ENCODE measurements around the gene THRSP. TPM values are rescaled to one million over a fixed set of nuclear protein-coding genes. Genes with fewer than 3 reads are reported as not detected.
"Not testable (repeated sequence)": the region's sequence is repeated elsewhere in the genome, so short reads cannot be mapped to it uniquely, and the experiment has no call there.

Gene THRSP
- total RNA-seq, 1 donor from 2014 or later: not detected

DNA sequence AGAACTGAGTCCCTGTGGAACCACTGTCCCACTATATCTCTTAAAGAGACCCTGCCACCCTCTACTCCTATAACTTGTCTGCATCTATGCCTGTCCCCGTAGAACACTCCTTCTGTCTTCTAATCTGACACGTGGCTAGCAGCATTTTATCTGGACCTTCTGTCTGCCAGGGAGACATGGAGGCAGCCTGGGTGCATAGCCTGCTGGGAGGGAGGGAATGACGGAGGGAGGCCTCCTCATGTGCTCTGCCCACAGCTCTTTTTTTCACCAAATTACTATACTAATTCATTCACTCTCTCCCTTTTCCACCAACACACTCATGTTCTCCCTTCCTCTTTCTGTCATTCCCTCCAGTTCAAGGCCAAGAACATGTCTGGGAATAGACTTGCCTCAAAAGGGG lies 7.6 kb upstream of the THRSP start:
- Histone ChIP-seq H3K27ac (no peak overlapping the region), H3K4me1 (peaks cover 6% of the 10 kb centered on the region), H3K27me3 (no peaks in the 10 kb centered on the region), H3K4me3 (no peak overlapping the region), H3K9me3 (no peaks in the 10 kb centered on the region), H3K36me3 (no peaks in the 10 kb centered on the region)
- intact Hi-C loops (cut with DNase I): no loop called here
- TF ChIP-seq, protein P1, sequence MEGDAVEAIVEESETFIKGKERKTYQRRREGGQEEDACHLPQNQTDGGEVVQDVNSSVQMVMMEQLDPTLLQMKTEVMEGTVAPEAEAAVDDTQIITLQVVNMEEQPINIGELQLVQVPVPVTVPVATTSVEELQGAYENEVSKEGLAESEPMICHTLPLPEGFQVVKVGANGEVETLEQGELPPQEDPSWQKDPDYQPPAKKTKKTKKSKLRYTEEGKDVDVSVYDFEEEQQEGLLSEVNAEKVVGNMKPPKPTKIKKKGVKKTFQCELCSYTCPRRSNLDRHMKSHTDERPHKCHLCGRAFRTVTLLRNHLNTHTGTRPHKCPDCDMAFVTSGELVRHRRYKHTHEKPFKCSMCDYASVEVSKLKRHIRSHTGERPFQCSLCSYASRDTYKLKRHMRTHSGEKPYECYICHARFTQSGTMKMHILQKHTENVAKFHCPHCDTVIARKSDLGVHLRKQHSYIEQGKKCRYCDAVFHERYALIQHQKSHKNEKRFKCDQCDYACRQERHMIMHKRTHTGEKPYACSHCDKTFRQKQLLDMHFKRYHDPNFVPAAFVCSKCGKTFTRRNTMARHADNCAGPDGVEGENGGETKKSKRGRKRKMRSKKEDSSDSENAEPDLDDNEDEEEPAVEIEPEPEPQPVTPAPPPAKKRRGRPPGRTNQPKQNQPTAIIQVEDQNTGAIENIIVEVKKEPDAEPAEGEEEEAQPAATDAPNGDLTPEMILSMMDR (IDR thresholded peaks at IDR 0.05): no peak
- ATAC-seq (no peak), DNase-seq (no peak)

DNA sequence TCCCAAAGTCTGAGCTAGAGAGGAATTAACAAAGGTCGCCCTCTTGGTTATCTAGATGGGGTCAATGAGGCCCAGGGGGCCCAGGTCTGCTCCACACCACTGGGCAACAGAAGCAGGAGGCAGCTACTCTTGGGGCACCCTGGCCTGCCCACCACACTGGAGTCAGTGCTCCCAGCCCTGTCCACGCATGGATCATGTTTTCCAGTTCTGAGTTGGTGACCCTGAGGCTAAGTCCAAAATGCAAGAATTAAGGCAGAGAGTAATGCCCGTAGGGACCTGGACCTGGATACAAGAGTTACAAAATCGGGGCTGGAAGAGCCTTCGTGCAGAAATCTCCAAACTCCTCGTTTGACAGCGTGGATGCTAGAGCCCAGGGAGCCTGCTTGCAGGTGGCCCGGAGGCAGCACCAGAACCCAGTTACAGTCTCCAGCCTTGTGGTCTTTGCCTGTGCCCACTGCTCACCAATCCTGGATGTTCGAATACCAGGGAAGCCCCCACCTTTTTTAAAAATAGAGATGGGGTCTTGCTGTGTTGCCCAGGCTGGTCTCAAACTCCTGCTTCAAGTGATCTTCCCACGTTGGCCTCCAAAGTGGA lies 6.1 kb upstream of the THRSP start:
- H3K4me3 ChIP-seq: no peak overlapping the region
- TF ChIP-seq, protein P1 (IDR thresholded peaks at IDR 0.05): no peak
- no peak for ATAC-seq
- peaks cover 13% of the 10 kb centered on the region for H3K4me1 ChIP-seq
- no peak overlapping the region for H3K27ac ChIP-seq
- intact Hi-C loops (cut with DNase I): no loop called here
- no peaks in the 10 kb centered on the region for H3K27me3 ChIP-seq
- H3K9me3 ChIP-seq: no peaks in the 10 kb centered on the region
- DNase-seq: no peak
- H3K36me3 ChIP-seq: no peaks in the 10 kb centered on the region

DNA sequence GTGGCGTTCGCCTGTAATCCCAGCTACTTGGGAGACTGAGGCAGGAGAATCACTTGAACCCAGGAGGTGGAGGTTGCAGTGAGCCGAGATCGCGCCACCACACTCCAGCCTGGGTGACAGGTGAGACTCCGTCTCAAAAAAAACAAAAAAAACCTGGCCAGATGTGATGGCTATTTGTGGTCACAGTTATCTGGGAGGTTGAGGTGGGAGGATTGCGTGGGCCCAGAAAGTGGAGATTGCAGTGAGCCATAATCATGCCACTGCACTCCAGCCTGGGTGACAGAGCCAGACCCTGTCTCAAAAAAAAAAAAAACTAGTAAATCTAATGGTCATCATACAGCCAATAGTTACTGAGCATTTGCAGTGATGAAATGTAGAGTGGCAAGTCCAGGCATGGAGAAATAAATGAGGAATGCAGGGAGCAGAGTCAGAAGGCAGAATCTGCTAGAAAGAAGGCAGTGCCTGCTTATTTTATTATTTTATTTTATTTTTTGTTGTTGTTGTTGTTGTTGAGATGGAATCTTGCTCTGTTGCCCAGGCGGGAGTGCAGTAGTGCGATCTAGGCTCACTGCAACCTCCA lies 3.8 kb upstream of the THRSP start:
- H3K9me3 ChIP-seq; DNase-seq; H3K27me3 ChIP-seq; intact Hi-C loops (cut with DNase I); ATAC-seq; H3K27ac ChIP-seq; H3K36me3 ChIP-seq; H3K4me3 ChIP-seq: not testable (repeated sequence)
- H3K4me1 ChIP-seq: peaks cover 13% of the 10 kb centered on the region

DNA sequence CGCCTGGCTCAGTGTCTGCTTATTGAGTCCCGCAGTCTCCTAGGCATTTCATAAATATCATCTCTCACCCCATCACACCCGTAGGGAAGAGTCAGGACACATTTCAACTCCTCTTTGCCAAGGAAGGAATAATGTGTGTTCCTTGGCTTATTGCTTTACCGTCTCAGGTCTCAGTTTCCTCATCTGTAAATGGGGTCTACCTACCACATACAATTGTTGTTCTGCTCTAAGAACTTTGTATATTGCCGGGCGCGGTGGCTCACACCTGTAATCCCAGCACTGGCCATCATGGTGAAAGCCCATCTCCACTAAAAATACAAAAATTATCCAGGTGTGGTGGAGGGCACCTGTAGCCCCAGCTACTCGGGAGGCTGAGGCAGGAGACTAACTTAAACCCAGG lies 3.1 kb upstream of the THRSP start:
- no peak for DNase-seq
- intact Hi-C loops (cut with DNase I): no loop called here
- TF ChIP-seq, protein P1 (IDR thresholded peaks at IDR 0.05): no peak
- Histone ChIP-seq H3K4me1 (peaks cover 13% of the 10 kb centered on the region), H3K9me3 (no peaks in the 10 kb centered on the region), H3K4me3 (no peak overlapping the region), H3K36me3 (no peaks in the 10 kb centered on the region), H3K27me3 (no peaks in the 10 kb centered on the region), H3K27ac (no peak overlapping the region)
- ATAC-seq: no peak

DNA sequence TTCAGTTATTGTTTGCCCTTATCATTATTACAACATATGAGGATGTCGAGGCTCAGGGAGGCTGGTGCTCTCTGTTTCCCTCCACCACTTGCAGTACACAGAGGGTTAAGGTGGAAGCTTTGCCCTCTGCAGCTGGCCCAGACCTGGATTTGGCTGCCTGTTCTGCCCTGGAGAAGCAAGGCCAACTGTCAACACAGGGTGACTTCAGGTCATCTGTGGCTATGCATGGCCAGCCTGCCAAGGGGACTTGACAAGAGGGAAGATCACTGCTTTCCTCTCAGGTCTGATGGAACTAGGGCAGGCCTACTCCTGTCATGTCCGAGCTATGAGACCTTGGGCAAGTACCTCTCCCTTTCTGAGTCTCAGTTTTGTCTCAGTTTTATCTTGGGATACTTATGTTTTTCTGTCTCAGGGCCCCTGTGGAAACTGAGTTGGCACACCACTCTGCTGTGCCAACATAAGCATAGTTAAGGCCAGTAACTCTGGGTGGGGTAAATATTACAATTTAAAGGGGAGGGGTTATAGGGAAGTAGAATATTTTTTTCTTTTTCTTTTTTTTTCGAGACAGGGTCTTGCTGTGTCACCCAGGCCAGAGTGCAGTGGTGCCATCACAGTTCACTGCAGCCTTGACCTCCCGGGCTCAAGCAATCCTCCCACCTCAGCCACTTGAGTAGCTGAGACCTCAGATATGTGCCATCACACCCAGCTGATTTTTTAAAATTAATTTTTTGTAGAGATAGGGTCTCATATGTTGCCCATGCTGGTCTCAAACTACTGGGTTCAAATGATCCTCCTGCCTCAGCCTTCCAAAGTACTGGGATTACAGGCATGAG lies 2.4 kb upstream of the THRSP start:
- ATAC-seq: peak; percentile 55
- no peak for DNase-seq

More for the DNA sequence above, 2.4 kb upstream of the THRSP start:
- Histone ChIP-seq H3K36me3 (no peaks in the 10 kb centered on the region), H3K27me3 (no peaks in the 10 kb centered on the region), H3K27ac (no peak overlapping the region), H3K4me1 (peaks cover 13% of the 10 kb centered on the region), H3K9me3 (no peaks in the 10 kb centered on the region), H3K4me3 (no peak overlapping the region)
- TF ChIP-seq, protein P1 (IDR thresholded peaks at IDR 0.05): no peak
- intact Hi-C loops (cut with DNase I): no loop called here

Measured in upper lobe of right lung (tissue), 1 donor.